H1 (cell line): ENCODE results near the gene MFNG. TPM values are rescaled to one million over a fixed set of nuclear protein-coding genes. Genes with fewer than 3 reads are reported as not detected.

Experiments
- CTCF ChIA-PET: fragments of 300-600 bp; sonication (Branson Sonifier 250); formaldehyde crosslinking; loops from one replicate; lab custom pipeline; 2021; ENCODE audit not compliant: partially characterized antibody; lab: Charles Lee
- POLR2A ChIA-PET: fragments of 300-600 bp; sonication (Branson Sonifier 250); formaldehyde crosslinking; loops from one replicate; lab custom pipeline; 2021; ENCODE audit warnings: inconsistent platforms; ENCODE audit not compliant: partially characterized antibody; lab: Charles Lee
- DNase-seq, 2 experiments: peaks; one replicate each; pipeline versions ENCODE4 v3.0.0 to v3.0.0-alpha.2; 2010 to 2022; ENCODE audit warnings: low spot score in 2 of 2, low read depth in 1 of 2, mixed read lengths in 1 of 2
- FAIRE-seq: peaks from 2 replicates; lab custom pipeline; 2011; peaks lifted over from hg19 to GRCh38; lab: Jason Lieb, UNC
- H2AFZ ChIP-seq: 2 replicates; pipeline ENCODE4 v1.8.1; 2012; ENCODE audit warnings: low read length, inconsistent platforms
- H2AK5ac ChIP-seq: 2 replicates; pipeline ENCODE4 v1.6.1; 2013; ENCODE audit warnings: low read depth, low read length
- H2BK120ac ChIP-seq: replicated peaks from 2 replicates; pipeline ENCODE3; 2013; ENCODE audit warnings: low read depth, low read length, inconsistent platforms
- H2BK12ac ChIP-seq: 2 replicates; pipeline ENCODE4 v1.6.1; 2013; ENCODE audit warnings: low read depth, low read length
- H2BK15ac ChIP-seq: 2 replicates; pipeline ENCODE4 v1.6.1; 2013; ENCODE audit warnings: low read length
- H2BK20ac ChIP-seq: 2 replicates; pipeline ENCODE4 v1.6.1; 2013; ENCODE audit warnings: low read length
- H2BK5ac ChIP-seq: 2 replicates; pipeline ENCODE4 v1.6.1; 2013; ENCODE audit warnings: low read depth, low read length
- H3K14ac ChIP-seq: 2 replicates; pipeline ENCODE4 v1.6.1; 2013; ENCODE audit warnings: inconsistent platforms; ENCODE audit not compliant: insufficient read length
- H3K18ac ChIP-seq: 2 replicates; pipeline ENCODE4 v1.6.1; 2013; ENCODE audit warnings: low read length; ENCODE audit errors: extremely low read depth
- H3K23ac ChIP-seq: 2 replicates; pipeline ENCODE4 v1.6.1; 2013; ENCODE audit warnings: inconsistent platforms; ENCODE audit not compliant: insufficient read length
- H3K23me2 ChIP-seq: 2 replicates; pipeline ENCODE4 v1.6.1; 2013; ENCODE audit warnings: low read depth, low read length
- H3K27ac ChIP-seq: 2 replicates; pipeline ENCODE4 v1.6.1; 2011; ENCODE audit warnings: low read depth, low read length, inconsistent platforms
- H3K27me3 ChIP-seq, 4 experiments: replicated peaks in 1 of 4; 1 replicate in 1 of 4; 2 replicates in 3 of 4; pipeline versions ENCODE4 v1.6.1 to v1.8.1; 2011 to 2013; ENCODE audit warnings: low read length in 3 of 4, mild to moderate bottlenecking in 3 of 4, inconsistent platforms in 2 of 4, mixed read lengths in 2 of 4, moderate library complexity in 1 of 4; ENCODE audit not compliant: control insufficient read depth in 3 of 4, insufficient read depth in 3 of 4; ENCODE audit errors: extremely low read depth in 1 of 4
- H3K36me3 ChIP-seq, 4 experiments: 2 replicates each; pipeline versions ENCODE4 v1.6.1 to v1.8.1; 2011 to 2013; ENCODE audit warnings: mild to moderate bottlenecking in 4 of 4, low read length in 3 of 4, moderate library complexity in 2 of 4, control low read depth in 1 of 4, inconsistent platforms in 1 of 4; ENCODE audit not compliant: insufficient read depth in 4 of 4, control insufficient read depth in 2 of 4
- H3K4ac ChIP-seq: replicated peaks from 2 replicates; pipeline ENCODE3; 2013; ENCODE audit warnings: low read length, low read depth, mixed read lengths, inconsistent platforms; ENCODE audit not compliant: insufficient read length
- H3K4me1 ChIP-seq, 4 experiments: replicated peaks in 1 of 4; 1 replicate in 1 of 4; 2 replicates in 3 of 4; pipeline versions ENCODE4 v1.6.1 to v1.8.1; 2011 to 2013; ENCODE audit warnings: low read length in 3 of 4, inconsistent platforms in 2 of 4, mixed read lengths in 1 of 4; ENCODE audit not compliant: insufficient read depth in 4 of 4, control insufficient read depth in 3 of 4
- H3K4me2 ChIP-seq, 2 experiments: 2 replicates each; pipeline versions ENCODE4 v1.6.1 to v1.8.1; 2011 to 2013; ENCODE audit warnings: low read depth in 2 of 2, low read length in 2 of 2, control low read depth in 1 of 2, inconsistent platforms in 1 of 2, mild to moderate bottlenecking in 1 of 2; ENCODE audit not compliant: insufficient read depth in 1 of 2
- H3K4me3 ChIP-seq, 4 experiments: fragments of 200-600, 300-600 bp in 1 of 4; sonication (generic), shearing (Covaris generic), sonication (Bioruptor Twin) in 1 of 4; 2 replicates each; pipeline versions ENCODE4 v1.5.1 to v1.8.1; 2011 to 2016; ENCODE audit warnings: low read length in 4 of 4, low read depth in 3 of 4, control low read depth in 2 of 4, inconsistent platforms in 2 of 4, mild to moderate bottlenecking in 2 of 4, mixed read lengths in 1 of 4, moderate library complexity in 1 of 4; ENCODE audit not compliant: insufficient read depth in 2 of 4; ENCODE audit errors: extremely low read depth in 1 of 4
- H3K56ac ChIP-seq: replicated peaks from 2 replicates; pipeline ENCODE3; 2013; ENCODE audit warnings: low read depth, mild to moderate bottlenecking, mixed read lengths, low read length, inconsistent platforms; ENCODE audit not compliant: insufficient read length
- H3K79me1 ChIP-seq: 2 replicates; pipeline ENCODE4 v1.6.1; 2013; ENCODE audit warnings: low read depth, low read length, control low read depth
- H3K79me2 ChIP-seq, 2 experiments: 2 replicates each; pipeline versions ENCODE4 v1.6.1 to v1.8.1; 2012 to 2013; ENCODE audit warnings: low read length in 2 of 2, mild to moderate bottlenecking in 2 of 2, inconsistent platforms in 1 of 2; ENCODE audit not compliant: insufficient read depth in 2 of 2, control insufficient read depth in 1 of 2
- H3K9ac ChIP-seq, 4 experiments: replicated peaks in 1 of 4; 1 replicate in 1 of 4; 2 replicates in 3 of 4; pipeline versions ENCODE4 v1.6.1 to v1.8.1; 2011 to 2013; ENCODE audit warnings: low read depth in 3 of 4, low read length in 3 of 4, control low read depth in 2 of 4, mild to moderate bottlenecking in 2 of 4, moderate library complexity in 2 of 4, inconsistent platforms in 1 of 4; ENCODE audit errors: extremely low read depth in 1 of 4
- H3K9me3 ChIP-seq, 2 experiments: 2 replicates each; pipeline versions ENCODE4 v1.6.1 to v1.8.1; 2012 to 2013; ENCODE audit warnings: mild to moderate bottlenecking in 2 of 2, moderate library complexity in 2 of 2, control low read depth in 1 of 2, inconsistent platforms in 1 of 2, low read depth in 1 of 2, low read length in 1 of 2, mixed read lengths in 1 of 2; ENCODE audit not compliant: insufficient read depth in 2 of 2
- H4K20me1 ChIP-seq, 2 experiments: replicated peaks in 1 of 2; 2 replicates each; pipeline versions ENCODE3 to v1.8.1; 2011 to 2013; ENCODE audit warnings: inconsistent platforms in 2 of 2, low read length in 2 of 2, mild to moderate bottlenecking in 1 of 2; ENCODE audit not compliant: insufficient read depth in 2 of 2, control insufficient read depth in 1 of 2
- H4K5ac ChIP-seq: 2 replicates; pipeline ENCODE4 v1.6.1; 2013; ENCODE audit warnings: low read length, low read depth, mixed read lengths, inconsistent platforms; ENCODE audit not compliant: insufficient read length
- H4K8ac ChIP-seq: 2 replicates; pipeline ENCODE4 v1.8.0; 2013; ENCODE audit warnings: mild to moderate bottlenecking, moderate library complexity, low read length, inconsistent platforms; ENCODE audit not compliant: insufficient read depth; ENCODE audit errors: extremely low read depth
- H4K91ac ChIP-seq: replicated peaks from 2 replicates; pipeline ENCODE3; 2013; ENCODE audit warnings: low read length, mixed read lengths, inconsistent platforms; ENCODE audit not compliant: insufficient read length
- CBX5 ChIP-seq: fragments of 300-800, 300-1000 bp; sonication (generic); IDR thresholded peaks from 2 replicates; pipeline ENCODE4 v1.7.1; 2016; ENCODE audit warnings: antibody characterized with exemption, low read length, low read depth
- CBX8 ChIP-seq: fragments of 300-800, 300-1000 bp; sonication (generic); IDR thresholded peaks from 2 replicates; pipeline ENCODE4 v1.7.1; 2016; ENCODE audit warnings: low read depth, low read length, borderline replicate concordance
- CREB1 ChIP-seq: IDR thresholded peaks from 2 replicates; pipeline ENCODE4 v1.6.1; 2012; ENCODE audit warnings: inconsistent platforms
- FOSL1 ChIP-seq: IDR thresholded peaks from 2 replicates; pipeline ENCODE4 v1.6.1; 2011; ENCODE audit warnings: mild to moderate bottlenecking, low read depth, low read length, moderate library complexity; ENCODE audit not compliant: insufficient read depth
- KDM1A ChIP-seq: fragments of 200-600, 300-600 bp; sonication (generic); IDR thresholded peaks from 2 replicates; pipeline ENCODE4 v1.7.1; 2016; ENCODE audit warnings: mild to moderate bottlenecking, low read length, borderline replicate concordance
- POLR2AphosphoS5 ChIP-seq: IDR thresholded peaks from 2 replicates; pipeline ENCODE4 v1.6.1; 2011; ENCODE audit warnings: low read depth, low read length
- RFX5 ChIP-seq: IDR thresholded peaks from 2 replicates; pipeline ENCODE4 v1.6.1; 2011; ENCODE audit warnings: low read depth, low read length, improper control_type of control experiment, borderline replicate concordance
- SAP30 ChIP-seq: fragments of 300-600 bp; sonication (generic); IDR thresholded peaks from 2 replicates; pipeline ENCODE4 v1.7.1; 2012; ENCODE audit warnings: low read length, moderate library complexity, mild to moderate bottlenecking, inconsistent platforms; ENCODE audit not compliant: insufficient read depth, insufficient replicate concordance
- TCF12 ChIP-seq: IDR thresholded peaks from 2 replicates; pipeline ENCODE4 v1.6.1; 2011; ENCODE audit warnings: low read depth, mild to moderate bottlenecking, low read length
- YY1 ChIP-seq: IDR thresholded peaks from 2 replicates; pipeline ENCODE4 v1.6.1; 2011; ENCODE audit warnings: low read depth, mild to moderate bottlenecking, low read length
- ZNF274 ChIP-seq: IDR thresholded peaks from 2 replicates; pipeline ENCODE4 v1.7.0; 2012; ENCODE audit warnings: low read length, borderline replicate concordance; ENCODE audit errors: extremely low read depth
- WGBS, 2 experiments: shearing (Covaris generic) in 1 of 2; methylation state at CpG; one replicate each; pipeline versions ENCODE4 v1.1.6 to v1.1.7; 2013 to 2015; ENCODE audit warnings: low lambda C conversion rate in 2 of 2, mixed read lengths in 2 of 2, inconsistent platforms in 1 of 2, low coverage in 1 of 2, missing lambda C conversion rate in 1 of 2; ENCODE audit not compliant: insufficient replicate concordance in 2 of 2, insufficient coverage in 1 of 2, insufficient read length in 1 of 2; ENCODE audit errors: extremely low coverage in 1 of 2, missing lambda C conversion rate in 1 of 2; 5-methylcytosine and 5-hydroxymethylcytosine counted together
- polyA plus RNA-seq, 7 experiments: library from polyadenylated mRNA; depleted of rRNA in 3 of 7; stranded (reverse) in 5 of 7; unstranded in 2 of 7; fragments of >200 nt in 5 of 7; fragments of 200-250 nt in 2 of 7; gene quantifications; 1 replicate in 5 of 7; 2 replicates in 1 of 7; 4 replicates in 1 of 7; pipeline versions ENCODE4 v1.2.1 to v1.2.3, GENCODE V29; 2011 to 2013; ENCODE audit warnings: missing spikeins in 2 of 7, mixed read lengths in 2 of 7
- total RNA-seq: library from RNA; stranded (reverse); fragmentation: NEBNext Ultra II Directional; extraction: Animal tissue kit (Norgen Biotek cat#: 25700); gene quantifications from 2 replicates; pipeline ENCODE4 v1.2.1, GENCODE V29; 2021
- TF ChIP-seq, protein P1 (sequence below): IDR thresholded peaks from 2 replicates; pipeline ENCODE4 v1.6.1; 2012; ENCODE audit warnings: inconsistent platforms

MFNG gene
- total and polyA plus RNA-seq, 2 of the 8 experiments (the other 6 are each of a cell fraction or from before 2014, with no cell fraction given), result 1.7 to 5.5 TPM

DNA sequence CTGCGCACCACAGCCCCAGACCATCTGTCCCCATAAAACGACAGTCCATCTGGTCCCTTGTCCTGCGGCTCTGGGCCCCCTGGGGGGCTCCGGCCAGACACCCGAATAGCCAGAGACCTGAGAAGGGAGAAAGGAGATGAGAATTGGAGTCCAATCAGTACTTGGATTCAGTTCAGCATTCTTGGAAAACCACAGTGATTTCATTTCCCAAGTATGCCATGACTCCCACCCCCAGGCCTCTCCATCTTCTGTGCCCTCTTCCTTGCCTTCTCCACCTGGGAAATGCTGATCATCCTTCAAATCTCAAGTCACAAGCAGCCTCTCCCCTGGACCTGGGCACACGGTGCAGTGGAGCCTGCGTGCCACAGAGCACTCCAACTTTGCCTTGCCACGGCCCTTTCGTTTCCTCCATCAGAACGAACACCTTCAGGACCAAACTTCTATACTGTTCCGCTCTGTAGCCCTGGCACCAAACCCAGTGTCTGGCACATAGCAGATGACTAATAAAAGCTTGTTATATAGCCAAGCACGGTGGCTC, 10.9 kb upstream of the MFNG start:
- TF ChIP-seq KDM1A, result no peak
- no peak for TF ChIP-seq CREB1
- TF ChIP-seq, protein P1, sequence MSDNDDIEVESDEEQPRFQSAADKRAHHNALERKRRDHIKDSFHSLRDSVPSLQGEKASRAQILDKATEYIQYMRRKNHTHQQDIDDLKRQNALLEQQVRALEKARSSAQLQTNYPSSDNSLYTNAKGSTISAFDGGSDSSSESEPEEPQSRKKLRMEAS, result no peak
- TF ChIP-seq YY1, result no peak
- TF ChIP-seq TCF12, result no peak
- TF ChIP-seq SAP30, result no peak
- TF ChIP-seq POLR2AphosphoS5, result no peak
- no peak for TF ChIP-seq FOSL1
- no peak for TF ChIP-seq RFX5
- TF ChIP-seq ZNF274, result no peak
- TF ChIP-seq CBX8, result no peak
- TF ChIP-seq CBX5, result no peak
- WGBS, 2 experiments, result 94% methylated on average over 12 of the region's 12 CpGs; no CpG with 5 or more reads in 1 of the 2 experiments
- H2BK20ac ChIP-seq, result no peak overlapping the region
- H3K79me1 ChIP-seq, result no peaks in the 10 kb centered on the region
- no peaks in the 10 kb centered on the region for H3K27me3 ChIP-seq
- H4K91ac ChIP-seq, result no peak overlapping the region
- no peak overlapping the region for H3K4ac ChIP-seq
- ChIA-PET CTCF (interaction anchor here (1.0 to 21.5 kb wide), 11 partner anchors 7 to 95 kb away, joined by 3 to 312 read pairs (median 9); partner anchors contain the start of gene MFNG), POLR2A (interaction anchor here (0.9 to 2.3 kb wide), 2 partner anchors 11 to 15 kb away, joined by 3 to 6 read pairs; partner anchors contain the start of gene MFNG)
- no peak overlapping the region for H3K9ac ChIP-seq
- no peak overlapping the region for H3K56ac ChIP-seq
- no peak overlapping the region for H3K18ac ChIP-seq
- no peak overlapping the region for H3K4me2 ChIP-seq
- no peaks in the 10 kb centered on the region for H3K36me3 ChIP-seq
- H2BK120ac ChIP-seq, result no peak overlapping the region
- H2BK5ac ChIP-seq, result no peak overlapping the region
- no peaks in the 10 kb centered on the region for H3K79me2 ChIP-seq
- H4K8ac ChIP-seq, result no peak overlapping the region
- H2AFZ ChIP-seq, result no peak overlapping the region
- H3K4me1 ChIP-seq, result peaks cover 0 to 21% (median 11%) of the 10 kb centered on the region in 4 experiments; a peak in 5 of 7 replicates
- no peak overlapping the region for H2AK5ac ChIP-seq
- H3K23ac ChIP-seq, result no peak overlapping the region
- H2BK12ac ChIP-seq, result no peak overlapping the region
- H3K14ac ChIP-seq, result no peak overlapping the region
- H4K20me1 ChIP-seq, result no peaks in the 10 kb centered on the region
- H3K27ac ChIP-seq, result no peak overlapping the region
- DNase-seq, result no peak
- H2BK15ac ChIP-seq, result no peak overlapping the region
- no peaks in the 10 kb centered on the region for H3K23me2 ChIP-seq
- H3K9me3 ChIP-seq, result no peaks in the 10 kb centered on the region
- no peak for FAIRE-seq
- H4K5ac ChIP-seq, result no peak overlapping the region
- no peak overlapping the region for H3K4me3 ChIP-seq
